Activated T-helper 1 cell treated with anti-CD3 and anti-CD28 coated beads, Interleukin-12 subunit alpha, Interleukin-12 subunit beta, Interleukin-2, Interleukin-4 antibody, amounts not matched to agents 30 ng/mL and 10 ng/mL and 1 ng/mL, durations not matched to agents 14 hours and 24 hours and 36 hours (primary cell): ENCODE results near the gene BIVM. TPM values are rescaled to one million over a fixed set of nuclear protein-coding genes. Genes with fewer than 3 reads are reported as not detected.

Experiments
- DNase-seq: peaks from one replicate; pipeline ENCODE4 v3.0.0; 2021; ENCODE audit warnings: low spot score
- H3K27ac Mint-ChIP-seq: one replicate; pipeline ENCODE4 v1.8.0; 2021; ENCODE audit warnings: mild to moderate bottlenecking, mixed read lengths
- H3K27me3 Mint-ChIP-seq: one replicate; pipeline ENCODE4 v1.8.0; 2022; ENCODE audit warnings: mild to moderate bottlenecking, moderate library complexity, mixed read lengths; ENCODE audit not compliant: insufficient read depth
- H3K36me3 Mint-ChIP-seq: one replicate; pipeline ENCODE4 v1.8.0; 2021; ENCODE audit warnings: low read depth, mixed read lengths
- H3K4me1 Mint-ChIP-seq: one replicate; pipeline ENCODE4 v1.8.0; 2021; ENCODE audit warnings: low read depth, mixed read lengths
- H3K4me3 Mint-ChIP-seq: one replicate; pipeline ENCODE4 v1.8.0; 2021; ENCODE audit warnings: mild to moderate bottlenecking, moderate library complexity, mixed read lengths
- H3K9me3 Mint-ChIP-seq: one replicate; pipeline ENCODE4 v1.8.0; 2021; ENCODE audit warnings: mixed read lengths
- intact Hi-C: fragments of 100-400 bp; cut with micrococcal nuclease; formaldehyde crosslinking; loops from one replicate; pipeline ENCODE4 v1.15.1; 2024
- total RNA-seq: library from RNA; stranded (reverse); gene quantifications from 2 replicates; pipeline ENCODE4 v1.2.3, GENCODE V29; 2022

The BIVM gene
- total RNA-seq, 1 donor from 2014 or later = 34.4 TPM

- H3K9me3 Mint-ChIP-seq = no peaks in the 10 kb centered on the region
- H3K4me1 Mint-ChIP-seq = peaks cover 13% of the 10 kb centered on the region
- DNase-seq = no peak
- H3K36me3 Mint-ChIP-seq = peaks cover 31% of the 10 kb centered on the region
- intact Hi-C loops = no loop called here
- no peak overlapping the region for H3K27ac Mint-ChIP-seq
- H3K27me3 Mint-ChIP-seq = no peaks in the 10 kb centered on the region
- no peak overlapping the region for H3K4me3 Mint-ChIP-seq
These were observed 78.4 kb downstream of the BIVM start for GRCh38 chr13:102877303-102877702.

- H3K27me3 Mint-ChIP-seq = no peaks in the 10 kb centered on the region
- no peaks in the 10 kb centered on the region for H3K9me3 Mint-ChIP-seq
- H3K4me3 Mint-ChIP-seq = no peak overlapping the region
- peaks cover 9% of the 10 kb centered on the region for H3K4me1 Mint-ChIP-seq
- intact Hi-C loops = no loop called here
- H3K36me3 Mint-ChIP-seq = peaks cover 25% of the 10 kb centered on the region
- DNase-seq = no peak
- H3K27ac Mint-ChIP-seq = no peak overlapping the region
These were observed 79.6 kb downstream of the BIVM start for GRCh38 chr13:102878481-102878880.

GRCh38 chr13:102879793-102880499 is 81.0 kb downstream of the BIVM start:
- peaks cover 18% of the 10 kb centered on the region for H3K36me3 Mint-ChIP-seq
- no peaks in the 10 kb centered on the region for H3K27me3 Mint-ChIP-seq
- no peak for DNase-seq
- H3K27ac Mint-ChIP-seq = no peak overlapping the region
- no peaks in the 10 kb centered on the region for H3K9me3 Mint-ChIP-seq
- H3K4me1 Mint-ChIP-seq = peaks cover 5% of the 10 kb centered on the region
- intact Hi-C loops = no loop called here
- H3K4me3 Mint-ChIP-seq = no peak overlapping the region

- DNase-seq = no peak
- Mint-ChIP-seq H3K36me3 (peaks cover 2% of the 10 kb centered on the region), H3K4me1 (peaks cover under 1% of the 10 kb centered on the region), H3K9me3 (no peaks in the 10 kb centered on the region), H3K27ac (no peak overlapping the region), H3K27me3 (no peaks in the 10 kb centered on the region), H3K4me3 (no peak overlapping the region)
- intact Hi-C loops = no loop called here
These were observed 83.1 kb downstream of the BIVM start for GRCh38 chr13:102881819-102882686.

Other genes starting within 250 kb of the BIVM start
- 77.0 and 78.9 TPM in 2 replicates for gene TPP2, start 202.1 kb upstream of the BIVM start, total RNA-seq
- gene METTL21C, start 104.1 kb upstream of the BIVM start, total RNA-seq = not detected in 2 replicates
- gene TEX30, start 25.3 kb upstream of the BIVM start, total RNA-seq = 60.2 and 66.0 TPM in 2 replicates
- gene POGLUT2, start 143 bp upstream of the BIVM start, total RNA-seq = 15.8 and 17.8 TPM in 2 replicates
- gene ERCC5, start 46.9 kb downstream of the BIVM start, total RNA-seq = 40.3 and 42.4 TPM in 2 replicates